Erythroblast (primary cell): ENCODE results near the gene COX14.

Experiments
- GATA1 ChIP-seq: IDR thresholded peaks from 2 replicates; pipeline ENCODE4 v1.6.1; 2011; ENCODE audit warnings: low read depth, mild to moderate bottlenecking, control low read depth, low read length, moderate library complexity
- POLR2A ChIP-seq: IDR thresholded peaks from 2 replicates; pipeline ENCODE4 v1.6.1; 2011; ENCODE audit warnings: mild to moderate bottlenecking, low read length

DNA sequence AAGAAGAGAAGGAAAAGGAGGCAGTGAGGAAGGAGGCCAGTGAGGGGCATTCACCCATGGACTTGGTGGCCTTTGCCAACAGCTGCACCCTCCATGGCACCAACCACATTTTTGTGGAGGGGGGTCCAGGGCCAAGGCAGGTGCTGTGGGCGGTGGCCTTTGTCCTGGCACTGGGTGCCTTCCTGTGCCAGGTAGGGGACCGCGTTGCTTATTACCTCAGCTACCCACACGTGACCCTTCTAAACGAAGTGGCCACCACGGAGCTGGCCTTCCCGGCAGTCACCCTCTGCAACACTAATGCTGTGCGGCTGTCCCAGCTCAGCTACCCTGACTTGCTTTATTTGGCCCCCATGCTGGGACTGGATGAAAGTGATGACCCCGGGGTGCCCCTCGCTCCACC is 38.3 kb upstream of the COX14 start:
- no peak for TF ChIP-seq POLR2A
- TF ChIP-seq GATA1: no peak
